ENCODE data around the gene KATNAL1. TPM values are rescaled to one million over a fixed set of nuclear protein-coding genes. Genes with fewer than 3 reads are reported as not detected.

The KATNAL1 gene
- total RNA-seq (2021), result 13.2 to 14.2 TPM (median 13.4 TPM) in 3 replicates
- Bru-seq, nascent RNA, result percentile 68 among the genes with signal in this experiment
- long read RNA-seq, experiment 1, full-length matches to known transcripts, result 7 of 18 reads
- long read RNA-seq, experiment 1, partial matches to known transcripts, result 1 of 18 reads
- long read RNA-seq, experiment 1, other reads (novel, unspliced or antisense), result 10 of 18 reads
- long read RNA-seq, experiment 2, full-length matches to known transcripts, result 2 of 10 reads
- long read RNA-seq, experiment 2, partial matches to known transcripts, result 2 of 10 reads
- long read RNA-seq, experiment 2, other reads (novel, unspliced or antisense), result 6 of 10 reads
- long read RNA-seq, experiment 3, full-length matches to known transcripts, result 1 of 6 reads
- long read RNA-seq, experiment 3, partial matches to known transcripts, result 1 of 6 reads
- long read RNA-seq, experiment 3, other reads (novel, unspliced or antisense), result 4 of 6 reads

GRCh38 chr13:30307194-30307970 is at the start of gene KATNAL1:
KATNAL1 (minus strand) TSS chr13:30307551; CDS start chr13:30283777, 23,774 bp downstream.
- Mint-ChIP-seq H3K36me3 (no peaks in the 10 kb centered on the region), H3K4me1 (peaks cover 36% of the 10 kb centered on the region), H3K4me3 (peak within 1 kb of the TSS; percentile 80), H3K9me3 (no peaks in the 10 kb centered on the region), H3K27me3 (ENCODE audit: low read depth) (no peaks in the 10 kb centered on the region), H3K27ac (peak within 1 kb of the TSS; percentile 81)
- peak; percentile 61 for ATAC-seq
- peak; percentile 73 for DNase-seq (ENCODE audit: low spot score)
- ChIA-PET POLR2A (interaction anchor here (0.7 to 1.0 kb wide), 2 partner anchors 16 to 50 kb away, joined by 3 to 4 read pairs; no protein-coding TSS in a partner anchor), CTCF (interaction anchor here (0.9 to 3.0 kb wide), 8 partner anchors 11 to 704 kb away, joined by 3 to 26 read pairs (median 4); no protein-coding TSS in a partner anchor)
- TF ChIP-seq ZNF423 (CRISPR knock-in tag; IDR thresholded peaks at IDR 0.05) (peak; percentile 63; the same call in 1 of the 2 replicates), ZNF232 (CRISPR knock-in tag; IDR thresholded peaks at IDR 0.05) (no peak), NR3C1 (CRISPR knock-in tag; conservative IDR thresholded peaks at IDR 0.05; ENCODE audit: low read depth) (no peak), ESRRA (CRISPR knock-in tag; IDR thresholded peaks at IDR 0.05; ENCODE audit: borderline replicate concordance) (0 out of 2 replicates have a peak, but pooled peaks have one; percentile 15), MAX (CRISPR knock-in tag; IDR thresholded peaks at IDR 0.05) (peak; percentile 65; the same call in 1 of the 2 replicates), FOXP4 (CRISPR knock-in tag; IDR thresholded peaks at IDR 0.05) (peak; percentile 77; the same call in 1 of the 2 replicates), SP1 (CRISPR knock-in tag; conservative IDR thresholded peaks at IDR 0.05) (peak; percentile 37; the same call in 1 of the 2 replicates), TEAD1 (CRISPR knock-in tag; IDR thresholded peaks at IDR 0.05) (peak; percentile 83), HMGXB4 (CRISPR knock-in tag; IDR thresholded peaks at IDR 0.05) (0 out of 2 replicates have a peak, but pooled peaks have one; percentile 47), ELF4 (CRISPR knock-in tag; IDR thresholded peaks at IDR 0.05; ENCODE audit: low read depth) (no peak), PRDM15 (CRISPR knock-in tag; IDR thresholded peaks at IDR 0.05) (no peak), ETV6 (CRISPR knock-in tag; IDR thresholded peaks at IDR 0.05) (peak; percentile 63; the same call in 1 of the 2 replicates), MLX (CRISPR knock-in tag; IDR thresholded peaks at IDR 0.05) (no peak), E2F5 (CRISPR knock-in tag; IDR thresholded peaks at IDR 0.05) (peak; percentile 48; the same call in 1 of the 2 replicates), FOXJ3 (CRISPR knock-in tag; IDR thresholded peaks at IDR 0.05; ENCODE audit: borderline replicate concordance) (no peak), CREB1 (CRISPR knock-in tag; IDR thresholded peaks at IDR 0.05) (no peak), CTCF (IDR thresholded peaks at IDR 0.05) (no peak), ZNF396 (CRISPR knock-in tag; IDR thresholded peaks at IDR 0.05; ENCODE audit: borderline replicate concordance) (no peak), USF1 (CRISPR knock-in tag; IDR thresholded peaks at IDR 0.05) (no peak), NFATC4 (CRISPR knock-in tag; IDR thresholded peaks at IDR 0.05) (no peak), ZNF416 (CRISPR knock-in tag; IDR thresholded peaks at IDR 0.05) (0 out of 2 replicates have a peak, but pooled peaks have one; percentile 70), FOXK1 (CRISPR knock-in tag; IDR thresholded peaks at IDR 0.05) (no peak)

All from WTC11 (cell line).